Fibroblast of pulmonary artery (primary cell): ENCODE measurements around the gene CHN2.

ENCODE experiments used
- DNase-seq: peaks from one replicate; pipeline ENCODE4 v3.0.0-alpha.2; 2010; ENCODE audit warnings: low read depth
- H3K4me3 ChIP-seq: replicated peaks from 2 replicates; pipeline ENCODE4 v1.5.1; 2011; ENCODE audit warnings: low read depth, mild to moderate bottlenecking, control low read depth, low read length, moderate library complexity
- CTCF ChIP-seq: IDR thresholded peaks from 2 replicates; pipeline ENCODE4 v1.5.1; 2011; ENCODE audit warnings: mild to moderate bottlenecking, control low read depth, low read length, inconsistent platforms; ENCODE audit errors: missing control alignments

Gene CHN2

GRCh38 chr7:29372351-29373090 is 177.9 kb downstream of the CHN2 start:
- no peak for TF ChIP-seq CTCF
- no peak overlapping the region for H3K4me3 ChIP-seq
- no peak for DNase-seq

GRCh38 chr7:29375641-29376562 is 181.3 kb downstream of the CHN2 start:
- DNase-seq, result no peak
- no peak for TF ChIP-seq CTCF
- no peak overlapping the region for H3K4me3 ChIP-seq

- no peak overlapping the region for H3K4me3 ChIP-seq
- no peak for TF ChIP-seq CTCF
- no peak for DNase-seq
Measured at GRCh38 chr7:29377718-29378117, 183.1 kb downstream of the CHN2 start.

GRCh38 chr7:29379551-29379950 is 185.0 kb downstream of the CHN2 start:
- no peak overlapping the region for H3K4me3 ChIP-seq
- DNase-seq, result no peak
- no peak for TF ChIP-seq CTCF

GRCh38 chr7:29381206-29382094 is 186.9 kb downstream of the CHN2 start:
- H3K4me3 ChIP-seq, result no peak overlapping the region
- no peak for DNase-seq
- TF ChIP-seq CTCF, result no peak

- no peak for TF ChIP-seq CTCF
- DNase-seq, result no peak
- no peak overlapping the region for H3K4me3 ChIP-seq
Measured at GRCh38 chr7:29384277-29384676, 189.7 kb downstream of the CHN2 start.
